HCT116 (cell line): ENCODE measurements around the gene RALGPS1. TPM values are rescaled to one million over a fixed set of nuclear protein-coding genes. Genes with fewer than 3 reads are reported as not detected.

ENCODE experiments used
- ATAC-seq: fragments of 200-7000 bp; cut with Tn5 transposase; 2 replicates; pipeline ENCODE4 v1.9.1; 2020; ENCODE audit warnings: mild to moderate bottlenecking, moderate library complexity
- BruUV-seq: library from RNA; stranded (reverse); fragments of 400-500 nt; replicated peaks from 2 replicates; lab custom pipeline; 2021; lab: Mats Ljungman, UMichigan
- CTCF ChIA-PET: fragments of 300-600 bp; sonication (Branson Sonifier 250); formaldehyde crosslinking; loops from one replicate; lab custom pipeline; 2021; ENCODE audit warnings: antibody characterized with exemption; lab: Charles Lee
- POLR2A ChIA-PET: fragments of 300-600, 350-600 bp; sonication (Branson Sonifier 250); formaldehyde crosslinking; loops from one replicate; lab custom pipeline; 2021; ENCODE audit warnings: antibody characterized with exemption; lab: Charles Lee
- RAD21 ChIA-PET, 2 experiments: fragments of 300-600 bp; sonication (Branson Sonifier 250); formaldehyde crosslinking; loops; one replicate each; lab custom pipeline; 2023; ENCODE audit warnings: low total read pairs in 2 of 2; ENCODE audit not compliant: uncharacterized antibody in 2 of 2, unreplicated experiment in 2 of 2, low non-redundant PET in 1 of 2; lab: Charles Lee
- DNase-seq: peaks from one replicate; pipeline ENCODE4 v3.0.0-alpha.2; 2010; ENCODE audit warnings: low read depth, low spot score
- H2AFZ ChIP-seq: fragments of 200-600 bp; shearing (Covaris generic), sonication (generic); 2 replicates; pipeline ENCODE4 v1.6.1; 2017; ENCODE audit warnings: low read depth, mixed run types, mixed read lengths, antibody characterized with exemption, low read length; ENCODE audit not compliant: poor library complexity, severe bottlenecking
- H3K27ac ChIP-seq: 2 replicates; pipeline ENCODE4 v1.5.1; 2012; ENCODE audit warnings: low read depth, low read length
- H3K27me3 ChIP-seq: fragments of 200-600 bp; sonication (generic); 2 replicates; pipeline ENCODE4 v1.6.1; 2016; ENCODE audit warnings: mixed run types, low read length, mixed read lengths; ENCODE audit not compliant: insufficient read depth
- H3K36me3 ChIP-seq, 2 experiments: fragments of 200-500 bp in 1 of 2; fragments of 200-600 bp in 1 of 2; sonication (Bioruptor generic) in 1 of 2; sonication (generic) in 1 of 2; 2 replicates each; pipeline versions ENCODE4 v1.5.1 to v1.6.1; 2014 to 2016; ENCODE audit warnings: low read length in 2 of 2, inconsistent platforms in 1 of 2, mixed read lengths in 1 of 2, mixed run types in 1 of 2; ENCODE audit not compliant: insufficient read depth in 2 of 2, control insufficient read depth in 1 of 2
- H3K4me1 ChIP-seq, 2 experiments: fragments of 200-600 bp in 1 of 2; sonication (generic) in 1 of 2; 2 replicates each; pipeline versions ENCODE4 v1.5.1 to v1.6.1; 2012 to 2017; ENCODE audit warnings: low read length in 2 of 2, inconsistent platforms in 1 of 2, mild to moderate bottlenecking in 1 of 2, mixed read lengths in 1 of 2, mixed run types in 1 of 2, moderate library complexity in 1 of 2; ENCODE audit not compliant: insufficient read depth in 2 of 2, control insufficient read depth in 1 of 2
- H3K4me2 ChIP-seq: fragments of 200-600 bp; sonication (generic); 2 replicates; pipeline ENCODE4 v1.6.1; 2017; ENCODE audit warnings: mixed run types, low read length, mixed read lengths
- H3K4me3 ChIP-seq, 2 experiments: fragments of 200-600 bp in 1 of 2; sonication (generic) in 1 of 2; replicated peaks in 1 of 2; 2 replicates each; pipeline ENCODE4 v1.5.1; 2011 to 2016; ENCODE audit warnings: low read length in 2 of 2, control low read depth in 1 of 2, low read depth in 1 of 2, mild to moderate bottlenecking in 1 of 2, mixed read lengths in 1 of 2, mixed run types in 1 of 2
- H3K79me2 ChIP-seq: fragments of 200-600 bp; sonication (generic); 2 replicates; pipeline ENCODE4 v1.6.1; 2017; ENCODE audit warnings: mild to moderate bottlenecking, mixed run types, low read length, moderate library complexity, mixed read lengths; ENCODE audit not compliant: insufficient read depth
- H3K9ac ChIP-seq: fragments of 200-600 bp; sonication (generic); 2 replicates; pipeline ENCODE4 v1.6.1; 2016; ENCODE audit warnings: low read length, mixed read lengths
- H3K9me2 ChIP-seq: fragments of 200-600 bp; sonication (generic), shearing (Covaris generic); 2 replicates; pipeline ENCODE4 v1.6.1; 2017; ENCODE audit warnings: mixed run types, mild to moderate bottlenecking, moderate library complexity; ENCODE audit not compliant: insufficient read depth
- H3K9me3 ChIP-seq, 2 experiments: fragments of 200-500 bp in 1 of 2; fragments of 200-600 bp in 1 of 2; sonication (Bioruptor generic) in 1 of 2; sonication (generic) in 1 of 2; 2 replicates each; pipeline ENCODE4 v1.6.1; 2014 to 2017; ENCODE audit warnings: low read length in 2 of 2, mixed read lengths in 2 of 2, inconsistent platforms in 1 of 2, low read depth in 1 of 2, mild to moderate bottlenecking in 1 of 2, mixed run types in 1 of 2, moderate library complexity in 1 of 2; ENCODE audit not compliant: control insufficient read depth in 1 of 2, insufficient read depth in 1 of 2
- H4K20me1 ChIP-seq: fragments of 200-600 bp; sonication (generic), shearing (Covaris generic); 2 replicates; pipeline ENCODE4 v1.6.1; 2017; ENCODE audit warnings: mixed run types, mild to moderate bottlenecking, moderate library complexity; ENCODE audit not compliant: insufficient read depth
- ATF3 ChIP-seq: IDR thresholded peaks from 2 replicates; pipeline ENCODE4 v1.6.1; 2012
- CBX3 ChIP-seq: IDR thresholded peaks from 2 replicates; pipeline ENCODE4 v1.6.1; 2012; ENCODE audit warnings: low read depth
- CEBPB ChIP-seq: IDR thresholded peaks from 2 replicates; pipeline ENCODE4 v1.6.1; 2012; ENCODE audit warnings: low read depth
- CTCF ChIP-seq, 3 experiments: fragments of 200-600 bp in 1 of 3; sonication (generic) in 1 of 3; IDR thresholded peaks in 2 of 3; conservative IDR thresholded peaks in 1 of 3; 2 replicates each; pipeline ENCODE4 v1.5.1; 2012 to 2017; ENCODE audit warnings: low read depth in 2 of 3, low read length in 2 of 3, antibody characterized with exemption in 1 of 3, borderline replicate concordance in 1 of 3, control low read depth in 1 of 3, mild to moderate bottlenecking in 1 of 3, mixed read lengths in 1 of 3, mixed run types in 1 of 3, moderate library complexity in 1 of 3; ENCODE audit not compliant: insufficient read depth in 1 of 3
- EGR1 ChIP-seq: IDR thresholded peaks from 2 replicates; pipeline ENCODE4 v1.6.1; 2012; ENCODE audit warnings: low read depth
- ELF1 ChIP-seq: IDR thresholded peaks from 2 replicates; pipeline ENCODE4 v1.6.1; 2012; ENCODE audit warnings: low read depth, borderline replicate concordance
- EZH2phosphoT487 ChIP-seq: fragments of 200-600 bp; IDR thresholded peaks from 2 replicates; pipeline ENCODE4 v1.6.1; 2018; ENCODE audit warnings: antibody characterized with exemption, borderline replicate concordance
- FOSL1 ChIP-seq: IDR thresholded peaks from 2 replicates; pipeline ENCODE4 v1.6.1; 2012; ENCODE audit warnings: low read depth
- JUND ChIP-seq: IDR thresholded peaks from 2 replicates; pipeline ENCODE4 v1.6.1; 2012
- POLR2A ChIP-seq: IDR thresholded peaks from 2 replicates; pipeline ENCODE4 v1.7.0; 2011; ENCODE audit warnings: borderline replicate concordance; ENCODE audit not compliant: insufficient read depth, insufficient read length; ENCODE audit errors: extremely low read depth
- POLR2AphosphoS5 ChIP-seq: IDR thresholded peaks from 2 replicates; pipeline ENCODE4 v1.6.1; 2011; ENCODE audit warnings: mild to moderate bottlenecking, low read depth, low read length, moderate library complexity
- RAD21 ChIP-seq: IDR thresholded peaks from 2 replicates; pipeline ENCODE4 v1.6.1; 2012; ENCODE audit warnings: low read depth, mild to moderate bottlenecking
- REST ChIP-seq: IDR thresholded peaks from 2 replicates; pipeline ENCODE4 v1.6.1; 2012; ENCODE audit warnings: low read depth
- SIN3A ChIP-seq: IDR thresholded peaks from 2 replicates; pipeline ENCODE4 v1.6.1; 2012; ENCODE audit warnings: low read depth
- SP1 ChIP-seq: IDR thresholded peaks from 2 replicates; pipeline ENCODE4 v1.6.1; 2012; ENCODE audit warnings: low read depth
- SRF ChIP-seq: IDR thresholded peaks from 2 replicates; pipeline ENCODE4 v1.6.1; 2012; ENCODE audit warnings: low read depth
- YY1 ChIP-seq: IDR thresholded peaks from 2 replicates; pipeline ENCODE4 v1.6.1; 2011; ENCODE audit warnings: low read length, low read depth, moderate library complexity, mild to moderate bottlenecking; ENCODE audit not compliant: insufficient replicate concordance; ENCODE audit errors: extremely low read depth
- ZBTB33 ChIP-seq: IDR thresholded peaks from 2 replicates; pipeline ENCODE4 v1.6.1; 2011; ENCODE audit warnings: mild to moderate bottlenecking, low read length, moderate library complexity; ENCODE audit not compliant: insufficient replicate concordance; ENCODE audit errors: extremely low read depth
- ZNF274 ChIP-seq: fragments of 200-500 bp; sonication (Bioruptor generic); IDR thresholded peaks from 2 replicates; pipeline ENCODE4 v1.6.1; 2014; ENCODE audit warnings: mild to moderate bottlenecking, low read depth, low read length, inconsistent platforms
- intact Hi-C: fragments of 100-400 bp; cut with micrococcal nuclease; formaldehyde crosslinking; loops from 2 replicates; pipeline ENCODE4 v1.10.0; 2022
- total RNA-seq: library from RNA; stranded (reverse); gene quantifications from one replicate; pipeline ENCODE4 v1.2.1, GENCODE V29; 2021; ENCODE audit not compliant: unreplicated experiment

The RALGPS1 gene
- total RNA-seq, 1 experiment from 2014 or later, result 7.6 TPM

- Histone ChIP-seq H3K27ac (no peak overlapping the region), H3K9me2 (no peaks in the 10 kb centered on the region), H3K36me3 (no peaks in the 10 kb centered on the region), H2AFZ (no peak overlapping the region), H4K20me1 (no peaks in the 10 kb centered on the region), H3K4me2 (no peak overlapping the region), H3K4me1 (peaks cover 0 to 14% of the 10 kb centered on the region in 2 experiments; a peak in 2 of 4 replicates), H3K79me2 (no peaks in the 10 kb centered on the region), H3K9me3 (no peaks in the 10 kb centered on the region), H3K9ac (no peak overlapping the region), H3K27me3 (no peaks in the 10 kb centered on the region), H3K4me3 (no peak overlapping the region)
- DNase-seq, result no peak
- TF ChIP-seq POLR2A (no peak), JUND (no peak), ATF3 (no peak), RAD21 (no peak), CBX3 (no peak), CTCF (IDR thresholded peaks at IDR 0.05 in 2 of 3, conservative IDR thresholded peaks at IDR 0.05 in 1 of 3; ENCODE audit: borderline replicate concordance in 1 of 3, insufficient read depth in 1 of 3, low read depth in 2 of 3, low read length in 2 of 3) (no peak), POLR2AphosphoS5 (no peak), EZH2phosphoT487 (no peak), SIN3A (no peak), FOSL1 (no peak), ELF1 (no peak), SP1 (no peak), EGR1 (no peak), CEBPB (no peak), YY1 (no peak), ZBTB33 (no peak), REST (no peak), ZNF274 (no peak), SRF (no peak)
- intact Hi-C loops, result loop anchor here (10.0 kb wide), 1 partner anchor 63 kb away; no protein-coding TSS in a partner anchor
- ATAC-seq, result no peak
- ChIA-PET RAD21 (no interaction called here), CTCF (no interaction called here), POLR2A (no interaction called here)
- BruUV-seq, result no TSS peak
Observed at GRCh38 chr9:127211983-127212382, 297.4 kb downstream of the RALGPS1 start.
